Osteoblast (primary cell): ENCODE results near the gene IDI1. TPM values are rescaled to one million over a fixed set of nuclear protein-coding genes. Genes with fewer than 3 reads are reported as not detected.

ENCODE experiments used
- DNase-seq: peaks from one replicate; pipeline ENCODE4 v3.0.0; 2011; ENCODE audit warnings: low spot score, mixed read lengths; ENCODE audit not compliant: insufficient read length; ENCODE audit errors: missing footprints
- H2AFZ ChIP-seq: 2 replicates; pipeline ENCODE4 v1.6.0; 2011; ENCODE audit warnings: mild to moderate bottlenecking, low read length
- H3K27ac ChIP-seq: 2 replicates; pipeline ENCODE4 v1.5.1; 2011; ENCODE audit warnings: mild to moderate bottlenecking, low read depth, low read length, moderate library complexity
- H3K27me3 ChIP-seq: 2 replicates; pipeline ENCODE4 v1.6.0; 2012; ENCODE audit warnings: mild to moderate bottlenecking, control low read depth, inconsistent platforms, low read length, moderate library complexity; ENCODE audit not compliant: insufficient read depth
- H3K36me3 ChIP-seq: 2 replicates; pipeline ENCODE4 v1.5.1; 2011; ENCODE audit warnings: mild to moderate bottlenecking, low read length, control low read depth, moderate library complexity; ENCODE audit not compliant: insufficient read depth
- H3K4me1 ChIP-seq: 2 replicates; pipeline ENCODE4 v1.5.1; 2011; ENCODE audit warnings: mild to moderate bottlenecking, low read length, control low read depth, moderate library complexity; ENCODE audit not compliant: insufficient read depth
- H3K4me2 ChIP-seq: 2 replicates; pipeline ENCODE4 v1.6.0; 2011; ENCODE audit warnings: mild to moderate bottlenecking, low read length; ENCODE audit not compliant: insufficient read depth
- H3K4me3 ChIP-seq: fragments of 200-600 bp; sonication (generic); 3 replicates; pipeline ENCODE4 v1.5.1; 2012; ENCODE audit warnings: mild to moderate bottlenecking, low read length, inconsistent platforms; ENCODE audit not compliant: insufficient read depth
- H3K79me2 ChIP-seq: 2 replicates; pipeline ENCODE4 v1.6.0; 2012; ENCODE audit warnings: mild to moderate bottlenecking, low read length, control low read depth, inconsistent platforms; ENCODE audit not compliant: insufficient read depth
- H3K9me3 ChIP-seq: 2 replicates; pipeline ENCODE4 v1.5.1; 2011; ENCODE audit warnings: low read depth, low read length, control low read depth
- H4K20me1 ChIP-seq: 2 replicates; pipeline ENCODE4 v1.6.0; 2012; ENCODE audit warnings: mild to moderate bottlenecking, low read length, control low read depth; ENCODE audit not compliant: insufficient read depth
- total RNA-seq: library from RNA; depleted of rRNA; stranded (reverse); fragments of >200 nt; gene quantifications from 2 replicates; pipeline ENCODE4 v1.2.3, GENCODE V29; 2012
- TF ChIP-seq, protein P1 (sequence below): IDR thresholded peaks from 2 replicates; pipeline ENCODE4 v1.5.1; 2011; ENCODE audit warnings: mild to moderate bottlenecking, low read depth, low read length, moderate library complexity; ENCODE audit errors: extremely low read depth

IDI1 gene
- total RNA-seq, 1 donor: 104 TPM

DNA sequence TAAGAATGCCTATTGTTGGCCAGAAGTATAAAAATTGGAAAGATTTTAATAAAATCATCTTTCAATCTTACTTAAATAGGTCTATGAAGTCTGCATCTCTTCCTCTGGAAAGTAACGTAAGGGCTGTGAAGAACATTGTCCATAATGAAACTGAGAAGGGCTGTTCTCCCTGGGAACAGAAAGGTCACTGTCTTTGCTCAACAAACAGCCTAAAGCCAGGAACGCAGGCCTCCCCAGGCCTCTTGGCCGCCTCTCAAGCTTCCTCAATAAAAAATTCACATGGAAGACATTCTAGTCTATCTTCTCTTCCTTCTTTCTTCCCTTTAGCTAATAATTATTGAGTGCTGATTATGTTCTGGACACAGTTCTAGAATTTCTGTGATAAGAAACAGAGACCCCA is 14.2 kb downstream of the IDI1 start:
- Histone ChIP-seq H3K79me2 (no peaks in the 10 kb centered on the region), H3K27ac (no peak overlapping the region), H3K4me1 (no peaks in the 10 kb centered on the region), H4K20me1 (no peaks in the 10 kb centered on the region), H3K36me3 (peaks cover under 1% of the 10 kb centered on the region), H3K9me3 (no peaks in the 10 kb centered on the region), H3K4me2 (no peak overlapping the region), H3K27me3 (no peaks in the 10 kb centered on the region), H2AFZ (no peak overlapping the region), H3K4me3 (no peak overlapping the region)
- TF ChIP-seq, protein P1, sequence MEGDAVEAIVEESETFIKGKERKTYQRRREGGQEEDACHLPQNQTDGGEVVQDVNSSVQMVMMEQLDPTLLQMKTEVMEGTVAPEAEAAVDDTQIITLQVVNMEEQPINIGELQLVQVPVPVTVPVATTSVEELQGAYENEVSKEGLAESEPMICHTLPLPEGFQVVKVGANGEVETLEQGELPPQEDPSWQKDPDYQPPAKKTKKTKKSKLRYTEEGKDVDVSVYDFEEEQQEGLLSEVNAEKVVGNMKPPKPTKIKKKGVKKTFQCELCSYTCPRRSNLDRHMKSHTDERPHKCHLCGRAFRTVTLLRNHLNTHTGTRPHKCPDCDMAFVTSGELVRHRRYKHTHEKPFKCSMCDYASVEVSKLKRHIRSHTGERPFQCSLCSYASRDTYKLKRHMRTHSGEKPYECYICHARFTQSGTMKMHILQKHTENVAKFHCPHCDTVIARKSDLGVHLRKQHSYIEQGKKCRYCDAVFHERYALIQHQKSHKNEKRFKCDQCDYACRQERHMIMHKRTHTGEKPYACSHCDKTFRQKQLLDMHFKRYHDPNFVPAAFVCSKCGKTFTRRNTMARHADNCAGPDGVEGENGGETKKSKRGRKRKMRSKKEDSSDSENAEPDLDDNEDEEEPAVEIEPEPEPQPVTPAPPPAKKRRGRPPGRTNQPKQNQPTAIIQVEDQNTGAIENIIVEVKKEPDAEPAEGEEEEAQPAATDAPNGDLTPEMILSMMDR: no peak
- DNase-seq: peak; percentile 32

DNA sequence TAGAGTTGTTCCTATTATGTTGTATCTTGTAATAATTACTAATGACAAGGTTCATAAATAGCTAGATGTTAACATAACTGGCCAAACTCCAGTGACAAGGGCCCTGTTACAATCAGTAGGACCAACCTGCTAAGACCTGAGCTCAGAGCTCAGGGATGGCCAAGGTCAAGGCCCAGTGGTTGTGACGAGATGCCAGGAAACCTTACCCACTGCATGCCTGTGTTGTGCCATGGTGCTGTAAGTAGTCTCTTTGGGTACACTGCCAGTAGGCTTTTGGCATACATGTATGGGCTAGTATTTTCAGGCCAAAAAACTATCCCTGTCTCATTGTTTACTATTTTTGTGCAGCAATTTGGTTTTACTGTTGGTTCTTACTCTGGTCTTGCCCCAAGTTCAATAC is 15.3 kb downstream of the IDI1 start:
- Histone ChIP-seq H3K4me3 (no peak overlapping the region), H3K79me2 (no peaks in the 10 kb centered on the region), H3K4me1 (no peaks in the 10 kb centered on the region), H3K36me3 (no peaks in the 10 kb centered on the region), H4K20me1 (no peaks in the 10 kb centered on the region), H3K4me2 (no peak overlapping the region), H3K9me3 (no peaks in the 10 kb centered on the region), H2AFZ (no peak overlapping the region), H3K27me3 (no peaks in the 10 kb centered on the region), H3K27ac (no peak overlapping the region)
- TF ChIP-seq, protein P1: no peak
- DNase-seq: no peak

DNA sequence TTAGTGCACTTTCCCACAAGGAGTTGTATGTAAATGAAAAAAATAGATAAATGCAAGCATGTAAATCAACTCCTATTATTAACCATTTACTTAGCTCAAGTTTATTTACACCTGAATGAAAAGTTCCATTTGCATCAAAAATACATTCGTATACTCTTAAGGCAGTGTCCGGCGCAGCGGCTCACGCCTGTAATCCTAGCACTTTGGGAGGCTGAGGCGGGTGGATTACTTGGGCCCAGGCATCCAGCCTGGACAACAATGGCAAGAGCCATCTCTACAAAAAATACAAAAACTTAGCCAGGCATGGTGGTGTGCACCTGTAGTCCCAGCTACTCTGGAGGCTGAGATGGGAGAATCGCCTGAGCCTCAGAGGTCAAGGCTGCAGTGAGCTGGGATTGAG is 19.1 kb downstream of the IDI1 start:
- Histone ChIP-seq H3K4me1 (no peaks in the 10 kb centered on the region), H3K9me3 (no peaks in the 10 kb centered on the region), H3K4me2 (no peak overlapping the region), H3K27me3 (no peaks in the 10 kb centered on the region), H3K79me2 (no peaks in the 10 kb centered on the region), H2AFZ (no peak overlapping the region), H3K27ac (no peak overlapping the region), H3K4me3 (no peak overlapping the region), H4K20me1 (no peaks in the 10 kb centered on the region), H3K36me3 (no peaks in the 10 kb centered on the region)
- no peak for DNase-seq
- TF ChIP-seq, protein P1: no peak

DNA sequence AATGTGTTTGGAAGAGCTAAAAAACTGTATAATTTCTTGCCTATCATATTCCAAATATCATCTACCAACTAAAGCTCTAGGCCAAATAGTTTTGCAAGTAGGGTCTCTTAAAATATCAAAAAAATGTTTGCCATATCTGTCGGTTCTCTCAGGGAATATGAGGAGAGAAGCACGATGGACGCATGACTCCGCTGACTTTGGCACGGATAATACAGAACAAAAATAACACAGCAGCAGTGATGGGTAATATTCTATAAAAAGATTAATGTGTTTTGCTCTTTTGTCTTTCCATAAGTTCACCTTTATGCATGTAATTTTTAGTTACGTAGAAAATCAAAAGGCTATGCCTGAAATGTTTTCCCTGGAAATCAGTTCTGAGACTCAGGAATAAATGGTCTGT is 22.3 kb downstream of the IDI1 start:
- TF ChIP-seq, protein P1: no peak
- Histone ChIP-seq H3K4me2 (no peak overlapping the region), H3K4me3 (no peak overlapping the region), H3K36me3 (peaks cover 6% of the 10 kb centered on the region), H3K79me2 (no peaks in the 10 kb centered on the region), H3K27me3 (no peaks in the 10 kb centered on the region), H3K4me1 (no peaks in the 10 kb centered on the region), H2AFZ (no peak overlapping the region), H4K20me1 (no peaks in the 10 kb centered on the region), H3K27ac (no peak overlapping the region), H3K9me3 (no peaks in the 10 kb centered on the region)
- no peak for DNase-seq
